HG03175 (cell line): ENCODE data around the gene SERPINB5.

Experiments used
- ATAC-seq: cut with Tn5 transposase; IDR thresholded peaks from one replicate; pipeline ENCODE4 v1.9.1; 2021; ENCODE audit warnings: mild to moderate bottlenecking, moderate library complexity; ENCODE audit not compliant: unreplicated experiment

SERPINB5 gene

DNA sequence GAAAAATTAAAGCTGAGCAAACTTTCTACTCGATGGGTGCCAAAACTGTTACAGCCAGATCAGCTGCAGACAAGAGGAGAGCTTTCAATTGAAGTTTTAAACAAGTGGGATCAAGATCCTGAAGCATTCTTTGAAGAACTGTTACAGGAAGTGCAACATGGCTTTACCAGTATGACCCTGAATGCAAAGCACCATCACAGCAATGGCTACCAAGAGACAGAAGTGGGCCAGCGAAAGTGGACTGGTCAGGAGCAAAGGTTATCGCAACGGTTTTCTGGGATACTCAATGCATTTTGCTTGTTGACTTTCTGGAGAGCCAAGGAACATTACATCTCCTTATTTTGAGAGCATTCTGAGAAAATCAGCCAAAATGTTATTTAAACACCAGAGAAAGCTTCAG, 9.1 kb upstream of the SERPINB5 start:
- no peak for ATAC-seq

DNA sequence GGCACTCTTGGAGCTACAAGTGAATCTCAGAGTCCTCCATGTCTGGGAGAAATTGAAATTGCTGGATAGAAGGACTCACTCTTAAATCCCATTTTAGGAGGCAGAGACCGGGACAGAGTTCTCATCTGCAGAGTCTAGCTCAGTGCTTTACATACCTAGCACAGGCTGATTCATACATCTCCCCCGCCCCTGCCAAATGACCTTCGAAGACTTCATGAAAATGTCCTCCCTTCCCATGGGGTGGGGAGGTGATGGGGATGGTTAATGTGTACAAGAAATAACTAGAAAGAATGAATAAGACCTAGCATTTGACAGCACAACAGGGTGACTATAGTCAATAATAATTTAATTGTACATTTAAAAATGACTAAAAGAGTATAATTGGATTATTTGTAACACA, 8.2 kb upstream of the SERPINB5 start:
- ATAC-seq: no peak

DNA sequence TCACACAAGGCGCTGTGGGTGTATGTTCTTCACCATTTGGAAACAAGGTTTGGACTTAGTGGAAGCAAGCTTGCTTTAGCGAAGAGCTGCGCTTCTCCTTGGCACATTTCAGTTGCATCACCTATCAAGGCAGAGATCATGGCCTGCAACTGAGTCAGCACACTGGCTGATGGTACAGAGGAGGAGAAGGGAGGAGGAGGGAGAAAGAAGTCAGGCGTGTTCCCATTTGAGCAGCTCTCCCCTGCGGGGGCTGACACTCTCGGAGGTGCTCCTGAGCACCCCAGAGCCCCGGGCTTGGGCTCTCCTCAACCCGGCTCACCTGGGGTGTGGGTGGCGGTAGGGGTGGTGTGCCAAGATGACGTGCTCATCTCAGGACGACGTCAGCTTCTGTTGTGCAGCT, 6.0 kb upstream of the SERPINB5 start:
- no peak for ATAC-seq

DNA sequence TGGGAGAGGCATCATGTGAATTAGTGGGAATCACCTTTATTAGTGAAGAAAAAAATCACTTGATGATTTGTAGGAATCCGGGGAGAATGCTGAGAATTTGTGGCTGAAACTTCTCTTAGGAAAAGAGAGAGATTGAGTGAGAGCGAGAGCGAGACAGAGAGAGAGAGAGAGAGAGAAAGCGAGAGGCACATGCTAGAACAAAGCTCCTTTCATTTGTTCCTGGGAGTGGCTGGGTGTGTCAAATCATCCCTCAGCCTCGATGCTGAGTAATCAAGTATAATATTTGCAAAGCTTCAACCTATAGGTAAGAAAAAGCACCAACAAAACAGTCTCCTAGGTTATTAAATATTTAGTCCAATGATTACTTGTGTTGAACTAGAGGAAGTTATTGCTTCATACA, 4.4 kb upstream of the SERPINB5 start:
- ATAC-seq: no peak

DNA sequence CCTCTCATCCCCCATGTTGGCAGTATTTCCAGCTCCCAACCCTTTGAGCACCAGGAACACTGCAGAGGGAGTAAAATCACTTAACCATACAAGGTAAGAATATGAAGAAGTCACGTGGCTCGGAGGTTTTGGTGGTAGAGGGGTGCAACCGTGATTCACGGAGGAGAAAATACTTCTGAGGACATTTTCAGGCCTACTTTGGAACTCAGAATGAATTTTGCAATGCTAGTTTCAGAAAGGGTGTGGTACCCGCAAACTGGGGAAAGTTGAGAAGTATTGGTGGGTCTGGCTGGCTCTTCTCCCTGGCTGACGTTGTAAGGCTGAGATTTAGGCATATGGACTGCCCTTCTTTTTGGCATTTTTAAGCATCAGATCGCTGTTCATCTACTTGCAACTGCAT, 442 bp downstream of the SERPINB5 start:
- no peak for ATAC-seq

DNA sequence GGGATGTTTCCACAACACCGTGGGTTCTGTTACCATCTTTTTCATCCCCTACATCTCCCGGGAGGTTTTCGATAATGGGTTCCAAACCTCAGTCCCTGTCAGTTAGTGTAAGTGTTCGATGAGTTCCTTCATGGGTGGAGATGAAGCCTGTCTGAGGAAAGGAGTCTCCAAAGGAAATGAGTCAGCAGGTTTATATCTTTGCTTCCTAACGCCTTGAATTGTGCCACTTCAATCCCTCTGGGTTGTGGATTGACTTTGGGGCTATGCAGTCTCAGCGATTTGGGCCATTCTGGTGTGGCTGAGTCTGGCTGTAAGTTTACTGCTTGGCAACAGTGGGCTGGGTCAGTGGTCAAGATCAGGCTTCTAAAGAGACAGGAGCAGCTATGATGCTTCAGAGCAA, 1.2 kb downstream of the SERPINB5 start:
- ATAC-seq: no peak

DNA sequence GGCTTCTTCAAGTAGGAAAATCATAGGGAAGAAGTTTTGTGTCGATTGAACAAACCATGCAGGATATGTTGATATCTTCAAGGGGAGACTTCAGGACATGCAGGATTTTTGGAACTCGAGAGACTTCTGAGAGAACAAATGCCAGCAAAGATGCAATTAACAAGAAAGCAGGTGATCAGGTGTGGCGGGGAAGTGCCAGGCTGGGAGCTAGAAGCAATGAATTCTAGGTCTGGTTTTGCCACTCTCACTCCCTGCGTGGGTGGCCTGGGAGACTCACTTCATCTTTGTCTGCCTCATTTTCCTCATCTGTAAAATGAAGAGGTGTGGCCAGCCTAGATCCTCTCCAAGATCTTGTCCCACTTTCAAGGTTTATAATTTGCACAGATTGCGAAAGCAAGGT, 3.1 kb downstream of the SERPINB5 start:
- no peak for ATAC-seq

DNA sequence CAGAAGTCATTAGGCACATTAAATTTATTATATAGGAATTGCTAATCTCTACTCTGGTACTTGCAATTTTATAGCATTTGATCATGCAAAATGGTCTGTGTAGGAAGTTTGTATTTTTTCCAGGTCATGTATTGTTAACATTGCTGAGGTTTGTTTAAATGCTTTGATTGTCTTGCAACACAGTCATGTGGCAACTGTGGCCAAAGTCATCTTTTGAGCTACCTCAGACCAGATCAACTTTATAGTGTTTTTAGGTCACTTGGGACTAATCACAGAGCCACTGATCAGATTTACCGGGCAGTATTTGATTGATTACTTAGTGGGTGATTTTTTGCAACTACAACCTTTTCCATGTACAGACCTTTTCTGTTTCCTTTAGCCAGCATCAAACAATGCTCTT, 3.7 kb downstream of the SERPINB5 start:
- no peak for ATAC-seq

DNA sequence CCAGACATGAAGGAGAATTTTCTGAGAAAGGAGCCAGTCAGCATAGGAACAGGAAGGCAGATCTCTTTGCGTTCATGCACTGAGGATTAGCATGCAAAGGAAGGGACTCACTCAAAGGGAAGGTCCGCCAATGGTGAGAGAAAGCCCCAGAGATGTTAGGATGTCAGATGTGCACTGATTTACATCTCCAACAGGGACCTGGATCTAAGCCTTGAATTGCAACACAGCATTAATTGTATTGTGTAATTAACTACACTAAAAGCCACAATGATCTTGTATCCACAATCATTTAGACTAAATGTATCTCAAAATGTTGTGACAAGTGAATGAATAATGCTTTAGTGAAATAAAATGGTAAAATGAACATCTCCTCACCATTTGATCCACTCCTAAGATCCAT, 4.2 kb downstream of the SERPINB5 start:
- no peak for ATAC-seq

DNA sequence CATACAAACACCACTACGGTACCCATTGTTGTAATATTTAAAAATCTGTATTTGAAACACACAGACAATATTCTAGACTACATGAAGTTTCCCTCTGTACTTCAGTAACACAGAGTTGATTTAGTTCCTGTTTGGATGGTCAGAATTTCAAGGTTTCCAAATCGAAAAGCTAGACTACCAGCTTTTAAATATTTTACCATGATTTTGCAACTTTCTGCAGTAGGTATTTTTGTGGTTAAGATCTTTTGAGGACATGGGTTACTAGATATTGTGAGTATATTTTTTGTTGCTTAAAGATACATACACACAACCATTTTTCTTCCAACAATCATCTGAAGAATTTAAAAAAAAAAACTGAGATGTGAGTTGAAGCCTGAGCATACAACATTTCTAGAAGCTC, 10.9 kb downstream of the SERPINB5 start:
- ATAC-seq: no peak

DNA sequence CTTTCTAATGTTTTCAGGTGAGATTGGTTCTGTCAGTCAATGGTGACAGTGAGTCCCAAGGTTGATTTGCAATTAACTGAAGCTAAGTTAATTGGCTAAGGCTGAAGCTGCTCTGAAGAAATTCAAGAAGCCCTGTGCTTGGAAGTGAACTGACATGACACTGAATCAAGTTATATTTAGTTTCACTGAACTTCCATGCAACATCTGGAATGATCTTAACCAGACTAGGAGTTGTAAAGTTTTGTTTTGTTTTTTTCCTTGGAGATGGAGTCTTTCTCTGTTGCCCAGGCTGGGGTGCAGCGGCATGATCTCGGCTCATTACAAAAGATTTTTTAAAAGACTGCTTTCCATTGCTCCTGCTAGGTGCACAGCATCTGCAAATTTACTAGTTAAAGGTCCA, 11.4 kb downstream of the SERPINB5 start:
- ATAC-seq: no peak

DNA sequence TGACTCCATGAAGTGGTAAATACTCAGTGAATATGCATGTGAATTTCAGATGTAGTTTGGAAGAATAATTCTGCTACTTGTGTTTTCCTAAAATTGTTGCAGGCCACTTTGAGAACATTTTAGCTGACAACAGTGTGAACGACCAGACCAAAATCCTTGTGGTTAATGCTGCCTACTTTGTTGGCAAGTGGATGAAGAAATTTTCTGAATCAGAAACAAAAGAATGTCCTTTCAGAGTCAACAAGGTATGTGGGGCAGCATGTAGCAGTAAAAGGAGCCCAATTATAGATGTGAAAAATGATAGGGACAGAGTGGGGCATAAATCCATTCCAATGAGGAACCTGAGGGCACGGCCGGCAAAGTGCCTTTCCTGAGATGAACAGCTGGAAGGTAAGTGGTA, 16.1 kb downstream of the SERPINB5 start:
- ATAC-seq: no peak

DNA sequence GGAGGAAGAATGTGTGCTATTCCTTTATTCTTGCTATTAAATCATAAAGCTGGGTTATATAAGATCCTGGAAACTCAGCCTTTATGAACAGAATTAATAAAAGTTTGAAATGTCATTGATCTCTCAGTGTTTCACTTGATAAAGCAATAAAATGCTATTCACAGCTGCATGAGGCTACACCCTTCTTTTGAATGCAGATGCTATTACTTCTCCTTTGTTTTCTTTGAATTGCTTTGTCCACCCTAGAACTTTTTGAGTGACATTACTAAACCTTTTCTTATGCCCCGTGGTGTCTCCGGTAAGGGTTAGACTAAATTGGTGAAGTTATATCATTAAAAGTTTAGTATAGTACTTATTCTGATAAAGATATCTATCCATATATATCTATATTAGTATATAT, 18.9 kb downstream of the SERPINB5 start:
- ATAC-seq: no peak

DNA sequence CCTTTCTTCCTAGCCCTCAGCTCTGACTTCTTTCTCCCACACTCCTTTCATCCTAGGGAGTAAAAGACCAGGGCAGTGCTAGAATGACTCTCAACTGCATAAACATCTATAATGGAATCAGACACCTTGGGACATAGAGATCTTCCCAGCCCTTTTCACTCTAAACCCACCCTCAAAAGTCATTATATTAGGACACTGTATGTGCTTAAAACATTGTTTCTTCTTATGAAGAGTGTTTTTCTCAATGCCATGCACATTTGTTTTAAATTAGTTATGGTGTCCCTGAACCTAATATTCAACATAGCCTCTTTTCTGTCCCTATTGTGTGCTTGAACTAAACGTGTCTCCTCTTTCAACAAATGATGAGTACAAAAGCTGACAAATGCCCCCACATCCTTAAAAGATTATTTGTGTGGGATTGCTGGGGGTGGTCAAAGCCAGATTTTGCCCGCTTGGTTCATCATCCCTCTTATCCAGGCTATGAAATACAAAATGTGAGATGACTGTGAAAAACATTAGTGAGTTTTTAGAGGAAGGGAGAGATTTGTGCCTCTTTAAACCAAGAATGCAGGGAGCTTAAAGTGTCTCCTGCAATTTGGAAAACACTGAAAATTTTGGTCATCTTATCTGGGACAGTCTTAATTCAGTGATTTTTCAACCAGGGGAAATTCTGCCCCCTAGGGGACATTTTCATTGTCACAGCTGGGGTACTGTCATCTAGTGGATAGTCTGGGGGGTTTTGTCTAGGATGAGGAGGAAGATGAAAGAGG, 29.0 kb downstream of the SERPINB5 start:
- no peak for ATAC-seq

DNA sequence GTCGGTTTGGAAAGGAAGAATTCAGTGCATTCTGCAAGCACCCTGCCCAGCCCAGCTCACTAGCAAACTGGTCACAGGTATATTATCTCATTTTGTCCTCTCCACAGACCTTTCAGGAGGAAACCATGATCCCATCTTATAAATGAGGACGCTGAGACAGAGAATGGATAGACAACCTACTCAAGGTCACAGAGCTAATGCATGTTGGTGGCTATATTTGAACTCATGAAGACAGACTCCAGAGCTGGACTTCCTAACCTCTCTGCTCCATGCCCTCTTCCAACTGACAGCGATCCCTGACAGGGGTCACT, 29.5 kb downstream of the SERPINB5 start:
- ATAC-seq: no peak

DNA sequence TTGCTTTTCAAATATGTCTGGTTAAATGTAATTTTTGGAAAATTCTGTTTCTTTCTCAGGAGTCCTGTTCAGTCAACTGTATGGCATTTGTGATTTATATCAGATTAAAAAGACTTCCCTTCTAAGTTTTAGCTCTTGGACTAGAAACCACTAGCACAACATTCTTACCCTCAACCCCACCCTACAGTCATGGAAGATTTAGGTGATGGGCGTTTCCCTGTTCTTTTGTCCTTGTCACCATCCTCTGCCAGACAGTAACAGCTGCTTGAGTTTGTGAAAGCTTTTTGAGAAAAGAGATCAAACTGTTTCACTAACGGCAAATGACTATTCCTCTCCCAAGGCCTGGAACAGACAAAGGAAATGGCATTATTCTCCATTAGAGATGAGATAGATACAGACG, 31.8 kb downstream of the SERPINB5 start:
- no peak for ATAC-seq

DNA sequence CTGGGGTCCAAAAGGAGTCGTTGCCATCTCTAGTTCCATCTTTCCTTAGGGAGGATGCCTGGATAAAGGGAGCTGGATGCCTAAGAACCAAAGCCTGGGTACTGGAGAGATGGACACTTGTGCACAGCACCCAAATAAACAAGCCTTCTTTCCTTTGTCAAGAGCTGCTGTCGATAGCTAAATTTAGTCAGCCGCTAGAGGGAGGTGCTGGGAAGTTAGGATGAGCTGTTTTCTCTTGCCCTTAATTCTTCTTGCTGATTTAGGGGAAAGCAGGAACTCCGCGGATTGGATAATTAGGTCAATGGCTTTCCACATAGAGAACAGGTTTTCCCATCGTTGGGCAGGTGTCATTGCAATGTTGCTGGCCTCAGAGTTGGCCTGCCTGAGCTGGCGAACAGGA, 34.5 kb downstream of the SERPINB5 start:
- ATAC-seq: no peak

DNA sequence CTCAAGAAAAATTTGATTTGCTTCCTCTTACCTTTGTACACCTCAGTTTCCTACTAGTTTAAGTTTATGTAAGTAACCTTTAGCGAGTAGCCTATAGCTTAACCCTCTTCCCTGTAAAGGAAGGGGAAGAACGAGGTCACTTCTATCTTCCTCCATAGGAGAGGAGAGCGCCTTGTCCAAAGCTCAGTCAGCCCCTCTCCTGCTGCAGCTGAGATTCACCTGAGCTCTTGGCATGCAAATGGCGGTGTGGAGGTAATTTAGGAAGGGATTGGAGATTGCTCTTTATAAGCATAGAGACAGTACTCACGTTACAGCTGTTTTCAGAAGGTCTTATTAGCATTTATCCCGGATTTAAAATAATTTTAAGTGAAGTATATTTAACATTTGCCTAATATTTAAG, 37.6 kb downstream of the SERPINB5 start:
- no peak for ATAC-seq

DNA sequence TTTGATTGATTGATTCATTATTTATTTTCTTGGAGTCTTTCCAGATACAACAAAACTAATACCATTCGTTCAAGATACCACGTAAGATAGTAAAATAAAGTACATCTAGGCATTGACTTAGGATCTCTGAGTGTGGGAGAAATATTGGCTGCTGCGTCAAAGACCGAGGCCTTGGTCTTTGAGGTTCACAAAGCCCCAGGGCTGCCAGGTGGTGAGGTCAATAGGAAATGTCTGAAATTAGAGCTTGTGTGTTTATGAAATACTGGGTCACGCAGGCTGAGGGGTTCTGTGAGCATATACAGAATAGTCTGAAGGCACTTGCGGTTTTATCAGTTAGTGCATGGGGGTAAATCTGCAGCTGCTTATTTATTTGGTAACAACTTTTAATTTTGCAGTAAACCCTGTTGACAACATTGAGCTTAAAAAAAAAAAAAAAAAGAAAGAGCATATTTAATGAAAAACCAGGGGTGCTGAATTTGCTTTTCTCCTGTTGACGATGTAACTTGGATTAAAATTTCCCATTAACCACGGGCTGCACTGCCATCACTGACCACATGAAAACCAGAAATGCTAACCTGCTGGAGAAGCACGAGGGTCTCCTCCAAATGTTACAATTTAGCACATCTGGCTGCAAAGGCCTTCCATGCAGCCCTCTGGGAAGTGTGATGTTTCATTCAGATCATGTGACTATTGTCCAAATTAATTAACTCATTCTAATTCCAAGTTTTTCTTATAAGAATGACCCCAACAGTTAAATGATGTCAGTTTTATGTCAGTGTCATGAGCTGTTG, 38.3 kb downstream of the SERPINB5 start:
- no peak for ATAC-seq

DNA sequence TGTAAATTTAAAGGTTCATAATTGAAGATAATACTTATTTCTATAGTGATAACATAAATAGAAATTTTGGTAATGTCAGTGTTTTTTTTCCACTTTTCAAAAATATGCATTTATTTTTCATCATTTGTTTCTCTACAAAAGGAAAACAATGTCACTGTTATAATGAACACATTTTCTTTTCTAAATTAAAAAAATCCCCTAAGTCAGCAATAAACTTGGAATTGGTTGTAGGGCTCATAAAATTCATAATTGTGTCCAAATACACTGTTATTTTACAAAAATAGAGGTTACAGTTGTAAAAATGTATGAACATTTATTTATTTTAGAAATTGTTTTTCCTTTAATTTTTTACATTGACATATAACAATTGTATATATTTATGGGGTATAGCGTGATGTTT, 39.0 kb downstream of the SERPINB5 start:
- no peak for ATAC-seq

DNA sequence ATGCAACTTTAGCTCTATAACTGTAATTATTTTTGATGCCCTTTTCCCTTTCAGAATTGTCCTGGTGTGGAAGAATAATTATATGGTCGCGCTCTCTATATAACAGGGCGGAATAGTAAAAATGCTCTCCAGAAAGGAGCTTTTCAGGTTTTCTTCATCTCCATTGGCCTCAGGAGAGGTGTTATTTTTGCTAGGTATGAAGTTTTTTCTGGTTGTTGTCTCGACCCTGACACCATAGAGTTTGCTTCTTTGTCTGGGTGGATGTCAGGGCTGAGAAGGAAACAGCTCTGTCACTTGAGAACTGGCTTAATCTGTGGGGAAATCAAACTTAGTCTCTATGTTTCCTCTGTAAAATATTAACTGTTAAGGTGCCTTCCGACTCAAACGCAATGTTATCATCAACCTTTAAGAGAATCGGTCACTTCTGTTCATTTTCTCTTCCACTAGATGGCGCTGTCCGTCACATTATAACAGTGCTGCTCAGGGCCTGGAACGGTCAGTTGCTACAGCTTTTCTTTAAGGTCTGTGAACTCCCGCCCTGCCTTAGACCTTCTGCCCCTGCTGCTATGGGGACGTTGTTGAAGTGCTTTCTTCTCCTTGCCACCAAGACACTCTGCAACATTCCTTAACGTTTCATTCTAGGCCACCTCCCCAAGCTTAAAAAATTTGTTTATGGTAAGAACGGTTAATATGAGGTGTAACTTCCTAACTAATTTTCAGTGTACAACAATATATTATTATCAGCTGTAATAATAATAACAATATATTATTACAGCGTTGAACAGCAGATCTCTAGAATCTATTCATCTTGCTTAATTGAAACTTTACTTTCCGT, 41.6 kb downstream of the SERPINB5 start:
- peak; percentile 94 for ATAC-seq
